LNCaP clone FGC (cell line): ENCODE data around the gene NMT1.

Experiments used
- DNase-seq: peaks from one replicate; pipeline ENCODE4 v3.0.0-alpha.2; 2011; ENCODE audit warnings: low read depth
- H3K4me3 ChIP-seq: 2 replicates; pipeline ENCODE4 v1.5.1; 2011; ENCODE audit warnings: mild to moderate bottlenecking, low read depth, low read length, control low read depth
- CTCF ChIP-seq: IDR thresholded peaks from 2 replicates; pipeline ENCODE4 v1.5.1; 2012; ENCODE audit warnings: mild to moderate bottlenecking; ENCODE audit not compliant: control insufficient read depth, insufficient read depth; ENCODE audit errors: extremely low read depth

The NMT1 gene

GRCh38 chr17:45081047-45081703 lies 20.1 kb downstream of the NMT1 start:
- TF ChIP-seq CTCF, result no peak
- no peak overlapping the region for H3K4me3 ChIP-seq
- no peak for DNase-seq

DNA sequence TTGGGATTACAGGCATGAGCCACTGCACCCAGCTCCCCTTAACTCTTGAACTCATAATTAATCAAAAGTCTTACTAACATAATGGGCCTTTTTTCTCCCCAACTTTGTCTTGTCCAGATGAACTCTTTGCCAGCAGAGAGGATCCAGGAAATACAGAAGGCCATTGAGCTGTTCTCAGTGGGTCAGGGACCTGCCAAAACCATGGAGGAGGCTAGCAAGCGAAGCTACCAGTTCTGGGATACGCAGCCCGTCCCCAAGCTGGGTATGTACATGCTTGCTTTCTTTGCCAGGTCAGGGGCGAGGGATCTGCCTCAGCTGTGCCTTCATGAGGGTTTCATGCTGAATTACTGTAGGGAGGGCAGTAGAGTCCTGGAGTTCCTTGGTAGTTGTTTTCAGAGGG lies 25.3 kb downstream of the NMT1 start:
- TF ChIP-seq CTCF, result no peak
- no peak overlapping the region for H3K4me3 ChIP-seq
- no peak for DNase-seq

GRCh38 chr17:45086865-45087503 lies 25.9 kb downstream of the NMT1 start:
- H3K4me3 ChIP-seq, result no peak overlapping the region
- DNase-seq, result no peak
- TF ChIP-seq CTCF, result no peak

DNA sequence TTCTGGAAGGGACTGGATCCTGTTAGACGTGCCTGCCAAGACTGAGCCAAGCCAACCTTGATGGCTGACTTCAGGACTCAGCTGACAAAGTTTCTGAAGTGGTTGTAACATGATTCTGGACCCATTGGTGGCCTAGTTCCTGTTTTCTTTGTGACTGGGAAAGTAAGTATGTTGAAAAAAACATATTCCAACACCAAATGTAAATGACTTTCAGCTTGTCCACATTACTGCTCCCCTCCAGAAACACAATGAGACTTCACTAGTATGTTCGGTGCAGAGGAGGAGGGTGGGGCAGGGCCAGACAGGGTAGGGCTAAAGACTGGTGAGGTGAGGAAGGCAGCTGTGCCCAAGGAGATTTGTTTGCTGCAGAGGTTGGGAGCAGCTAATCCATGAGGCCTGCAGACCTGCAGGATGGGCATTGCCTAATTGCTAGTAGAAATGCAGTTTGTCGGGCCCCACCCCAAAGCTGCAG lies 26.4 kb downstream of the NMT1 start:
- TF ChIP-seq CTCF, result no peak
- no peak for DNase-seq
- no peak overlapping the region for H3K4me3 ChIP-seq

GRCh38 chr17:45087978-45088377 lies 26.9 kb downstream of the NMT1 start:
- no peak for TF ChIP-seq CTCF
- no peak overlapping the region for H3K4me3 ChIP-seq
- no peak for DNase-seq

DNA sequence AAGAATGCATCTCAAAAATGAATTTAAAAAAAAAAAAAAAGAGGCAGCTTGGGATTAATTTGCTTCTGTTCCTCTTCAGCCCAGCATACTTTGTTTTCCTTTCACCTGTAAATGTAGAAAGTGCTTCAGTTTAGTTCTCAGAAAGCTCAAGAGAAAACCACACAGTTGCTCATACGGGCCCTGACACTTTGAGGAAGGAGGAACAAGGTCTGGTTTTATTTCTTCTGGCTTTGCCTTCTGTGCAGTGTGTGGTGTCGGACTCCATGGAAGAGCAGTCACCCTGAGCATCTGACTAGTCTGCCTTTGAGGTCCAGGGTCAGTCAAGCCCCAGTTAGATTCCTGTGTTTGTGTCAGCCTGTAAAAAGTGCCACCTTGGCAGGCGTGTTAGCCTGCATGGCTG lies 27.6 kb downstream of the NMT1 start:
- TF ChIP-seq CTCF, result no peak
- H3K4me3 ChIP-seq, result no peak overlapping the region
- no peak for DNase-seq

DNA sequence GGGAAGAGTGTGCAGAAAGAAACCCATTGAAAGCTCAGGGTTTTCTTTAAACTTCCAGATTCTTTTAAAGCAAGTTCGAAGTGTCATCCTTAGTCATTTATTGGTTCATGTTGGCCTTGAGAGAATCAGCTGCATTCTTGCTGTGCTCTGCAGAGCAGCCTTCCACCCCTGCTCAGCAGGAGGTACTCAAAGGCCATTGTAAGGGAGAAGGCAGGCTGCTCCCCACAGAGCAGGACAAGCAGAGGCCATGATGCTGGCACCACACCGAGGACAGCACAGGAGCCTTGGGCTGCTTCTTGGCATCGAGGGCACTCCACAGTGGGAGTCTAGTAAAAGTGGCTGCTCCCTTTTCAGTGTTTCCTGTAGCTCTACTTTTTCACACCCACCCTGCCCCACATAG lies 29.6 kb downstream of the NMT1 start:
- no peak for DNase-seq
- no peak for TF ChIP-seq CTCF
- no peak overlapping the region for H3K4me3 ChIP-seq
